ENCODE data around the gene GALNTL6. TPM values are rescaled to one million over a fixed set of nuclear protein-coding genes. Genes with fewer than 3 reads are reported as not detected.

GALNTL6 gene
- total RNA-seq, 2 experiments from 2014 or later, result not detected

GRCh38 chr4:172515266-172515879 is 702.2 kb downstream of the GALNTL6 start:
- Mint-ChIP-seq H3K4me3 (no peak overlapping the region), H3K36me3 (no peaks in the 10 kb centered on the region), H3K4me1 (ENCODE audit: low read depth) (no peaks in the 10 kb centered on the region), H3K27ac (no peak overlapping the region), H3K9me3 (peaks cover 9% of the 10 kb centered on the region), H3K27me3 (no peaks in the 10 kb centered on the region)
- ChIA-PET CTCF (no interaction called here), POLR2A (no interaction called here)
- no peak for DNase-seq
- intact Hi-C loops (cut with micrococcal nuclease), result no loop called here

- DNase-seq, result no peak
- Mint-ChIP-seq H3K4me3 (no peak overlapping the region), H3K36me3 (no peaks in the 10 kb centered on the region), H3K4me1 (ENCODE audit: low read depth) (no peaks in the 10 kb centered on the region), H3K9me3 (peaks cover 4% of the 10 kb centered on the region), H3K27me3 (no peaks in the 10 kb centered on the region), H3K27ac (no peak overlapping the region)
- intact Hi-C loops (cut with micrococcal nuclease), result no loop called here
- POLR2A ChIA-PET, result no interaction called here
- CTCF ChIA-PET, result no interaction called here
These were observed 704.2 kb downstream of the GALNTL6 start for GRCh38 chr4:172517391-172517790.

- Mint-ChIP-seq H3K4me3 (no peak overlapping the region), H3K4me1 (ENCODE audit: low read depth) (no peaks in the 10 kb centered on the region), H3K36me3 (no peaks in the 10 kb centered on the region), H3K27ac (no peak overlapping the region), H3K27me3 (no peaks in the 10 kb centered on the region), H3K9me3 (no peaks in the 10 kb centered on the region)
- ChIA-PET POLR2A (no interaction called here), CTCF (no interaction called here)
- intact Hi-C loops (cut with micrococcal nuclease), result no loop called here
- no peak for DNase-seq
These were observed 708.0 kb downstream of the GALNTL6 start for GRCh38 chr4:172521248-172521647.

- POLR2A ChIA-PET, result no interaction called here
- Mint-ChIP-seq H3K4me3 (no peak overlapping the region), H3K4me1 (ENCODE audit: low read depth) (no peaks in the 10 kb centered on the region), H3K27ac (no peak overlapping the region), H3K36me3 (no peaks in the 10 kb centered on the region), H3K27me3 (no peaks in the 10 kb centered on the region), H3K9me3 (no peaks in the 10 kb centered on the region)
- CTCF ChIA-PET, result no interaction called here
- intact Hi-C loops (cut with micrococcal nuclease), result no loop called here
- DNase-seq, result no peak
These were observed 708.5 kb downstream of the GALNTL6 start for GRCh38 chr4:172521680-172522079.

- Mint-ChIP-seq H3K27me3 (no peaks in the 10 kb centered on the region), H3K4me3 (no peak overlapping the region), H3K36me3 (no peaks in the 10 kb centered on the region), H3K27ac (no peak overlapping the region), H3K9me3 (peaks cover 5% of the 10 kb centered on the region), H3K4me1 (ENCODE audit: low read depth) (no peaks in the 10 kb centered on the region)
- POLR2A ChIA-PET, result no interaction called here
- CTCF ChIA-PET, result no interaction called here
- no peak for DNase-seq
- intact Hi-C loops (cut with micrococcal nuclease), result no loop called here
These were observed 730.0 kb downstream of the GALNTL6 start for GRCh38 chr4:172543249-172543648.

- intact Hi-C loops (cut with micrococcal nuclease), result no loop called here
- H3K4me1 Mint-ChIP-seq (ENCODE audit: low read depth), result no peaks in the 10 kb centered on the region
- ChIA-PET POLR2A (no interaction called here), CTCF (no interaction called here)
- no peak overlapping the region for H3K27ac Mint-ChIP-seq
- no peaks in the 10 kb centered on the region for H3K27me3 Mint-ChIP-seq
- no peak overlapping the region for H3K4me3 Mint-ChIP-seq
- H3K36me3 Mint-ChIP-seq, result no peaks in the 10 kb centered on the region
- H3K9me3 Mint-ChIP-seq, result peaks cover 3% of the 10 kb centered on the region
- DNase-seq, result no peak
These were observed 733.6 kb downstream of the GALNTL6 start for GRCh38 chr4:172546782-172547181.

GRCh38 chr4:172547724-172548123 is 734.5 kb downstream of the GALNTL6 start:
- no peaks in the 10 kb centered on the region for H3K36me3 Mint-ChIP-seq
- CTCF ChIA-PET, result no interaction called here
- no peak overlapping the region for H3K27ac Mint-ChIP-seq
- H3K9me3 Mint-ChIP-seq, result peaks cover 3% of the 10 kb centered on the region
- H3K4me1 Mint-ChIP-seq (ENCODE audit: low read depth), result no peaks in the 10 kb centered on the region
- intact Hi-C loops (cut with micrococcal nuclease), result no loop called here
- H3K27me3 Mint-ChIP-seq, result no peaks in the 10 kb centered on the region
- POLR2A ChIA-PET, result no interaction called here
- H3K4me3 Mint-ChIP-seq, result no peak overlapping the region
- DNase-seq, result no peak

GRCh38 chr4:172553216-172553615 is 740.0 kb downstream of the GALNTL6 start:
- CTCF ChIA-PET, result no interaction called here

GRCh38 chr4:172554588-172554987 is 741.4 kb downstream of the GALNTL6 start:
- H3K4me1 Mint-ChIP-seq (ENCODE audit: low read depth), result no peaks in the 10 kb centered on the region
- H3K4me3 Mint-ChIP-seq, result no peak overlapping the region
- CTCF ChIA-PET, result no interaction called here
- H3K9me3 Mint-ChIP-seq, result peaks cover 2% of the 10 kb centered on the region
- no peaks in the 10 kb centered on the region for H3K27me3 Mint-ChIP-seq
- intact Hi-C loops (cut with micrococcal nuclease), result no loop called here
- POLR2A ChIA-PET, result no interaction called here
- H3K27ac Mint-ChIP-seq, result no peak overlapping the region
- no peaks in the 10 kb centered on the region for H3K36me3 Mint-ChIP-seq
- no peak for DNase-seq

More at GRCh38 chr4:172553216-172553615, 740.0 kb downstream of the GALNTL6 start:
- Mint-ChIP-seq H3K27me3 (no peaks in the 10 kb centered on the region), H3K27ac (no peak overlapping the region), H3K9me3 (peaks cover 2% of the 10 kb centered on the region), H3K4me1 (ENCODE audit: low read depth) (no peaks in the 10 kb centered on the region), H3K36me3 (no peaks in the 10 kb centered on the region), H3K4me3 (no peak overlapping the region)
- POLR2A ChIA-PET, result no interaction called here
- no peak for DNase-seq
- intact Hi-C loops (cut with micrococcal nuclease), result no loop called here

GRCh38 chr4:172555725-172556124 is 742.5 kb downstream of the GALNTL6 start:
- ChIA-PET POLR2A (no interaction called here), CTCF (no interaction called here)
- Mint-ChIP-seq H3K4me1 (ENCODE audit: low read depth) (no peaks in the 10 kb centered on the region), H3K27me3 (no peaks in the 10 kb centered on the region), H3K4me3 (no peak overlapping the region), H3K27ac (no peak overlapping the region), H3K36me3 (no peaks in the 10 kb centered on the region), H3K9me3 (peaks cover 2% of the 10 kb centered on the region)
- intact Hi-C loops (cut with micrococcal nuclease), result no loop called here
- DNase-seq, result no peak

- Mint-ChIP-seq H3K4me1 (ENCODE audit: low read depth) (no peaks in the 10 kb centered on the region), H3K9me3 (peaks cover 7% of the 10 kb centered on the region), H3K36me3 (no peaks in the 10 kb centered on the region), H3K27ac (no peak overlapping the region), H3K27me3 (no peaks in the 10 kb centered on the region), H3K4me3 (no peak overlapping the region)
- intact Hi-C loops (cut with micrococcal nuclease), result no loop called here
- no peak for DNase-seq
- ChIA-PET POLR2A (no interaction called here), CTCF (no interaction called here)
These were observed 760.7 kb downstream of the GALNTL6 start for GRCh38 chr4:172573899-172574298.

- no peak for DNase-seq
- Mint-ChIP-seq H3K4me1 (ENCODE audit: low read depth) (no peaks in the 10 kb centered on the region), H3K4me3 (no peak overlapping the region), H3K27me3 (no peaks in the 10 kb centered on the region), H3K27ac (no peak overlapping the region), H3K36me3 (no peaks in the 10 kb centered on the region), H3K9me3 (peaks cover 10% of the 10 kb centered on the region)
- POLR2A ChIA-PET, result no interaction called here
- intact Hi-C loops (cut with micrococcal nuclease), result no loop called here
- CTCF ChIA-PET, result no interaction called here
These were observed 765.5 kb downstream of the GALNTL6 start for GRCh38 chr4:172578712-172579111.

- H3K9me3 Mint-ChIP-seq, result peaks cover 14% of the 10 kb centered on the region
- CTCF ChIA-PET, result no interaction called here
- H3K27ac Mint-ChIP-seq, result no peak overlapping the region
- H3K36me3 Mint-ChIP-seq, result no peaks in the 10 kb centered on the region
- no peak for DNase-seq
- H3K4me3 Mint-ChIP-seq, result no peak overlapping the region
- no peaks in the 10 kb centered on the region for H3K27me3 Mint-ChIP-seq
- intact Hi-C loops (cut with micrococcal nuclease), result no loop called here
- POLR2A ChIA-PET, result no interaction called here
- no peaks in the 10 kb centered on the region for H3K4me1 Mint-ChIP-seq (ENCODE audit: low read depth)
These were observed 771.6 kb downstream of the GALNTL6 start for GRCh38 chr4:172584816-172585215.

Measured in activated CD4-positive, alpha-beta memory T cell treated with anti-CD3 and anti-CD28 coated beads for 36 hours (primary cell).